Progenitor cell of endocrine pancreas (in vitro differentiated cells): ENCODE results near the gene DYNLT2B. TPM values are rescaled to one million over a fixed set of nuclear protein-coding genes. Genes with fewer than 3 reads are reported as not detected.

ENCODE experiments used
- DNase-seq: peaks from one replicate; pipeline ENCODE4 v3.0.0; 2021; ENCODE audit warnings: low spot score; ENCODE audit not compliant: unreplicated experiment
- H3K27ac Mint-ChIP-seq: 2 replicates; pipeline ENCODE4 v1.8.0; 2021; ENCODE audit warnings: mild to moderate bottlenecking, moderate library complexity, mixed read lengths
- H3K27me3 Mint-ChIP-seq: 2 replicates; pipeline ENCODE4 v1.8.0; 2021; ENCODE audit warnings: mixed read lengths
- H3K36me3 Mint-ChIP-seq: 2 replicates; pipeline ENCODE4 v1.8.0; 2022; ENCODE audit warnings: mixed read lengths; ENCODE audit not compliant: insufficient read depth
- H3K4me1 Mint-ChIP-seq: 2 replicates; pipeline ENCODE4 v1.8.0; 2021; ENCODE audit warnings: low read depth, mixed read lengths
- H3K4me3 Mint-ChIP-seq: 2 replicates; pipeline ENCODE4 v1.8.0; 2021; ENCODE audit warnings: low read depth, mild to moderate bottlenecking, moderate library complexity, mixed read lengths
- H3K9me3 Mint-ChIP-seq: 2 replicates; pipeline ENCODE4 v1.8.0; 2021; ENCODE audit warnings: low read depth, mixed read lengths
- CTCF ChIP-seq: fragments of 200-600 bp; sonication (generic); IDR thresholded peaks from one replicate; pipeline ENCODE4 v1.5.0; 2021; ENCODE audit warnings: antibody characterized with exemption, mild to moderate bottlenecking; ENCODE audit not compliant: unreplicated experiment
- total RNA-seq: library from RNA; stranded (reverse); gene quantifications from 2 replicates; pipeline ENCODE4 v1.2.1, GENCODE V29; 2021

Gene DYNLT2B
- total RNA-seq, 1 donor from 2014 or later = 40.5 TPM

GRCh38 chr3:196270499-196270898, 47.5 kb downstream of the DYNLT2B start:
- Mint-ChIP-seq H3K36me3 (peaks cover 20% of the 10 kb centered on the region), H3K4me1 (no peaks in the 10 kb centered on the region), H3K27me3 (no peaks in the 10 kb centered on the region), H3K9me3 (no peaks in the 10 kb centered on the region), H3K27ac (no peak overlapping the region), H3K4me3 (no peak overlapping the region)
- no peak for DNase-seq
- TF ChIP-seq CTCF = no peak

- no peak for TF ChIP-seq CTCF
- Mint-ChIP-seq H3K9me3 (no peaks in the 10 kb centered on the region), H3K36me3 (peaks cover 19% of the 10 kb centered on the region), H3K4me3 (no peak overlapping the region), H3K27me3 (no peaks in the 10 kb centered on the region), H3K27ac (no peak overlapping the region), H3K4me1 (no peaks in the 10 kb centered on the region)
- no peak for DNase-seq
Observed at GRCh38 chr3:196268284-196269163, 49.5 kb downstream of the DYNLT2B start.

- Mint-ChIP-seq H3K36me3 (peaks cover 20% of the 10 kb centered on the region), H3K4me3 (no peak overlapping the region), H3K27ac (no peak overlapping the region), H3K27me3 (no peaks in the 10 kb centered on the region), H3K9me3 (no peaks in the 10 kb centered on the region), H3K4me1 (no peaks in the 10 kb centered on the region)
- no peak for TF ChIP-seq CTCF
- DNase-seq = no peak
Observed at GRCh38 chr3:196263819-196264218, 54.2 kb downstream of the DYNLT2B start.

DNA sequence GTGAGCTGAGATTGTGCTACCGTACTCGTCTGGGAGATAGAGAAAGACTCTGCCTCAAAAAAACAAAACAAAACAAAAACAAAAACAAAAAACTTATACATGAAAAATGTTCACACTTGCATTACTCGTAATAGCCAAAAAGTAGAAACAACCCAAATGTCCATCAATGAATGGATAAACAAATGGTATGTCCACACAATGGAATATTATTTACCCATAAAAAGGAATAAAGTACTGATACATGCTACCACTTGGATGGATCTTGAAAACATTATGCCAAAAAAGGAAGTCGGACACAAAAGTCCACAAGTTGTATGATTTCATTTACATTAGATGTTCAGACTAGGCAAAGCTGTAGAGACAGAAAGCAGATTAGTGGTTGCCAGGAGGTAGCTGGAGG, 57.3 kb downstream of the DYNLT2B start:
- Mint-ChIP-seq H3K4me3 (no peak overlapping the region), H3K27ac (no peak overlapping the region), H3K9me3 (no peaks in the 10 kb centered on the region), H3K27me3 (no peaks in the 10 kb centered on the region), H3K36me3 (peaks cover 22% of the 10 kb centered on the region), H3K4me1 (no peaks in the 10 kb centered on the region)
- no peak for TF ChIP-seq CTCF
- DNase-seq = no peak

DNA sequence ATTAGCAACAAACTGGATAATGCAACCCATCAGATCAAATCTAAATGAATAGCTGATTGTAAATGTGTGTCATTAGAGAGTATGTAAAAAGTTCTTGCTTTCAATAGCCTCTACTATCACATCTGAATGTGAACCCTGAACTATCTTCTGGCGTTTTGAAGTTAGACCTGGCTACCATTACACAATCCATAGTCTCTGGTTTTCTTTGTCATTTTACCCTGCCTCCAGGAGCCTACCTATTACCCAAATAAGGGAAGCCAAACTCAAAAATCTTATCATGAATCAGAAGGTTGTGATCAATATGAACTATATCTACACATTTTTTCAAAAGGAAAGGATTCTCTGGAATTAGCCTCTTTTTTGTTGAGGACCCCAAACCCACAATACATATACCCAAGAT, 62.3 kb downstream of the DYNLT2B start:
- Mint-ChIP-seq H3K4me1 (no peaks in the 10 kb centered on the region), H3K36me3 (peaks cover 12% of the 10 kb centered on the region), H3K27me3 (no peaks in the 10 kb centered on the region), H3K9me3 (no peaks in the 10 kb centered on the region), H3K27ac (peak overlapping the region; percentile 73), H3K4me3 (no peak overlapping the region)
- no peak for TF ChIP-seq CTCF
- DNase-seq = no peak
